ENCODE results near the gene SOCS3. TPM values are rescaled to one million over a fixed set of nuclear protein-coding genes. Genes with fewer than 3 reads are reported as not detected.

Gene SOCS3
- total and polyA plus RNA-seq, 10 of the 15 experiments (the other 5 are each of a cell fraction or from before 2014, with no cell fraction given) = 0.05 to 3.9 (median 1.0) TPM

DNA sequence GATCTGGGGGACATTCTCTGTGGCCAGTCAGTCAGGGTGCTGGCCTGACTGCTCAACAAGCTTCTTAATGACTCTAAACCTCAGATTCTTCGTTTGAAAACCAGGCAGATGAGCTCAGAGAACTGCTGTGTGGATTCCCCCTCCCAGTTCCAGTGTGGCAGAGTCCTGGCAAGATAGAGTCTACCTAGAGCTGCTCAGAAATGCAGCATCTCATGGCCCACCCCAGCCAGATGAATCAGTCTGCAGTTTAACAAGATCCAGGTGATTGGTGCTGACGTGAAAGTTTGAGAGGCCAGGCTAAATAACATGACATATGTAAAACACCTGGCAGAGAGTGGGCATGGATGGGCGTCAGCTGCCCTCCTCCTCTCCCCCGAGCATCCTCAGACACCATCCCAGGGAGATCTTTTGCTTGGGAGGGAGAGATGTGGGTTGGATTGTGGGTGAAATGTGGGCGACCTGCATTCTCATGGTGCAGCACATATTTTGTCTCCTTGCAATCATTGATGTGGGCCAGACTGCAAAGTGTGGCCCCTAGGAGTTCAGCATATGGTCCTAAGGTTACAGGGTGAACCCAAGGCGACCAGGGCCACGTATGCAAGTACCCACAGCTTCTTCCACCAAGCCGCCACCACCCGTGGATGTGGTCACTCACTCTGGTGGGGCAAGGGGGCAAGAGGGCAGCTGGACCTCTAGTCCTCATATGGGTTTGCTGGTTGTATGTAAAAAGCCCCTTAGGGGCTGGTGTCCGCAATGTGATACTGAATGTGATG is 19.5 kb downstream of the SOCS3 start:
- DNase-seq (ENCODE audit: low read depth, low spot score) (no peak), ATAC-seq (no peak), FAIRE-seq (no peak)
- in situ Hi-C loops (cut with MboI) = no loop called here
- CTCF ChIA-PET = interaction anchor here (0.9 to 2.9 kb wide), 6 partner anchors 14 to 82 kb away, joined by 3 to 14 read pairs (median 5); partner anchors contain the start of gene SOCS3
- Histone ChIP-seq H3K9me3 (replicated peaks; ENCODE audit: control insufficient read depth, insufficient read depth, low read length) (no peaks in the 10 kb centered on the region), H3K4me3 (no peak overlapping the region), H3K4me1 (ENCODE audit: control insufficient read depth, insufficient read depth, low read length) (peaks cover 60% of the 10 kb centered on the region), H3K36me3 (ENCODE audit: control insufficient read depth in 2 of 2, insufficient read depth in 2 of 2, low read length in 1 of 2) (no peaks in the 10 kb centered on the region), H4K20me1 (ENCODE audit: control insufficient read depth, insufficient read depth) (no peaks in the 10 kb centered on the region), H3K27ac (ENCODE audit: control insufficient read depth, insufficient read depth) (no peak overlapping the region), H3K4me2 (ENCODE audit: control insufficient read depth, insufficient read depth) (no peak overlapping the region), H3K79me2 (ENCODE audit: control insufficient read depth, insufficient read depth, low read length) (no peaks in the 10 kb centered on the region), H3K27me3 (replicated peaks in 1 of 2; ENCODE audit: control insufficient read depth in 2 of 2, insufficient read depth in 2 of 2, low read length in 1 of 2) (no peaks in the 10 kb centered on the region), H3K9ac (ENCODE audit: control insufficient read depth, insufficient read depth, low read length) (no peak overlapping the region), H2AFZ (ENCODE audit: control insufficient read depth, low read depth, low read length) (no peak overlapping the region)
- 58% methylated on average over 10 of the region's 10 CpGs for WGBS (ENCODE audit: insufficient coverage, insufficient replicate concordance, low lambda C conversion rate, missing lambda C conversion rate)
- TF ChIP-seq BCLAF1 (IDR thresholded peaks at IDR 0.05) (no peak), BACH1 (IDR thresholded peaks at IDR 0.05; ENCODE audit: borderline replicate concordance) (no peak), HDAC2 (IDR thresholded peaks at IDR 0.05) (no peak), RB1 (IDR thresholded peaks at IDR 0.05; ENCODE audit: borderline replicate concordance) (no peak), RFX5 (IDR thresholded peaks at IDR 0.05; ENCODE audit: low read depth, low read length) (no peak), POLR2AphosphoS5 (IDR thresholded peaks at IDR 0.05; ENCODE audit: low read length) (no peak), NFYA (IDR thresholded peaks at IDR 0.05; ENCODE audit: borderline replicate concordance, low read depth, low read length) (no peak), SMARCA5 (IDR thresholded peaks at IDR 0.05) (no peak), IKZF2 (IDR thresholded peaks at IDR 0.05) (no peak), ASH2L (IDR thresholded peaks at IDR 0.05; ENCODE audit: borderline replicate concordance, low read depth) (no peak), SMAD5 (IDR thresholded peaks at IDR 0.05; ENCODE audit: low read depth) (no peak), HDAC6 (IDR thresholded peaks at IDR 0.05; ENCODE audit: unreplicated experiment) (no peak), NBN (IDR thresholded peaks at IDR 0.05) (no peak), CBX5 (IDR thresholded peaks at IDR 0.05; ENCODE audit: low read depth) (no peak)
- TF ChIP-seq, protein P1, sequence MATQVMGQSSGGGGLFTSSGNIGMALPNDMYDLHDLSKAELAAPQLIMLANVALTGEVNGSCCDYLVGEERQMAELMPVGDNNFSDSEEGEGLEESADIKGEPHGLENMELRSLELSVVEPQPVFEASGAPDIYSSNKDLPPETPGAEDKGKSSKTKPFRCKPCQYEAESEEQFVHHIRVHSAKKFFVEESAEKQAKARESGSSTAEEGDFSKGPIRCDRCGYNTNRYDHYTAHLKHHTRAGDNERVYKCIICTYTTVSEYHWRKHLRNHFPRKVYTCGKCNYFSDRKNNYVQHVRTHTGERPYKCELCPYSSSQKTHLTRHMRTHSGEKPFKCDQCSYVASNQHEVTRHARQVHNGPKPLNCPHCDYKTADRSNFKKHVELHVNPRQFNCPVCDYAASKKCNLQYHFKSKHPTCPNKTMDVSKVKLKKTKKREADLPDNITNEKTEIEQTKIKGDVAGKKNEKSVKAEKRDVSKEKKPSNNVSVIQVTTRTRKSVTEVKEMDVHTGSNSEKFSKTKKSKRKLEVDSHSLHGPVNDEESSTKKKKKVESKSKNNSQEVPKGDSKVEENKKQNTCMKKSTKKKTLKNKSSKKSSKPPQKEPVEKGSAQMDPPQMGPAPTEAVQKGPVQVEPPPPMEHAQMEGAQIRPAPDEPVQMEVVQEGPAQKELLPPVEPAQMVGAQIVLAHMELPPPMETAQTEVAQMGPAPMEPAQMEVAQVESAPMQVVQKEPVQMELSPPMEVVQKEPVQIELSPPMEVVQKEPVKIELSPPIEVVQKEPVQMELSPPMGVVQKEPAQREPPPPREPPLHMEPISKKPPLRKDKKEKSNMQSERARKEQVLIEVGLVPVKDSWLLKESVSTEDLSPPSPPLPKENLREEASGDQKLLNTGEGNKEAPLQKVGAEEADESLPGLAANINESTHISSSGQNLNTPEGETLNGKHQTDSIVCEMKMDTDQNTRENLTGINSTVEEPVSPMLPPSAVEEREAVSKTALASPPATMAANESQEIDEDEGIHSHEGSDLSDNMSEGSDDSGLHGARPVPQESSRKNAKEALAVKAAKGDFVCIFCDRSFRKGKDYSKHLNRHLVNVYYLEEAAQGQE (IDR thresholded peaks at IDR 0.05; ENCODE audit: low read depth, low read length) = no peak
- SMC1A ChIA-PET (ENCODE audit: uncharacterized antibody, unreplicated experiment) = interaction anchor here (1.2 to 7.8 kb wide), 3 partner anchors 8 to 25 kb away, joined by 3 to 91 read pairs (median 7); partner anchors contain the start of gene SOCS3
- POLR2A ChIA-PET = interaction anchor here (0.5 to 3.1 kb wide), 9 partner anchors 8 to 44 kb away, joined by 3 to 18 read pairs (median 5); no protein-coding TSS in a partner anchor
- RAD21 ChIA-PET (ENCODE audit: unreplicated experiment) = interaction anchor here (1.2 to 7.3 kb wide), 5 partner anchors 16 to 83 kb away, joined by 3 to 81 read pairs (median 8); no protein-coding TSS in a partner anchor
- no TSS peak for BruUV-seq (replicated peaks)
- intact Hi-C loops (cut with micrococcal nuclease; ENCODE audit: unreplicated experiment) = no loop called here
